Left lung (tissue), 10 donors: ENCODE measurements around the gene EFNB1. TPM values are rescaled to one million over a fixed set of nuclear protein-coding genes. Genes with fewer than 3 reads are reported as not detected.
A peak's percentile ranks its signal among the peaks of the same experiment; 100 is the strongest.

ENCODE experiments used
- ATAC-seq: fragments of 200-7000 bp; cut with Tn5 transposase; one replicate; pipeline ENCODE4 v1.9.1; 2020; ENCODE audit warnings: moderate library complexity
- DNase-seq, 4 donors: peaks; one replicate each; pipeline ENCODE4 v3.0.0-alpha.2; 2013 to 2020
- H3K27ac ChIP-seq, 2 donors: fragments of 200-600 bp; sonication (generic) in 1 of 2; one replicate each; pipeline versions ENCODE4 v1.5.0 to v1.8.0; 2020 to 2021
- H3K27me3 ChIP-seq, 2 donors: fragments of 200-600 bp; sonication (generic) in 1 of 2; one replicate each; pipeline versions ENCODE4 v1.5.0 to v1.8.0; 2020 to 2021
- H3K36me3 ChIP-seq, 2 donors: fragments of 200-600 bp; sonication (generic) in 1 of 2; one replicate each; pipeline versions ENCODE4 v1.5.0 to v1.8.0; 2020 to 2021
- H3K4me1 ChIP-seq, 2 donors: fragments of 200-600 bp; one replicate each; pipeline ENCODE4 v1.8.0; 2021
- H3K4me3 ChIP-seq, 2 donors: fragments of 200-600 bp; sonication (generic) in 1 of 2; one replicate each; pipeline versions ENCODE4 v1.5.0 to v1.8.0; 2020 to 2021; ENCODE audit warnings: mild to moderate bottlenecking in 1 of 2
- H3K9me3 ChIP-seq, 2 donors: fragments of 200-600 bp; sonication (generic) in 1 of 2; one replicate each; pipeline versions ENCODE4 v1.5.0 to v1.8.0; 2020 to 2021
- CTCF ChIP-seq, 2 donors: fragments of 200-600 bp; sonication (generic) in 1 of 2; IDR thresholded peaks; one replicate each; pipeline versions ENCODE4 v1.5.0 to v1.8.0; 2021; ENCODE audit warnings: antibody characterized with exemption in 2 of 2
- intact Hi-C, 2 donors: fragments of 100-400 bp; cut with DNase I; formaldehyde crosslinking; loops; one replicate each; pipeline versions ENCODE4 v1.11.2 to v1.14.2; 2022
- polyA plus RNA-seq, 6 donors: library from polyadenylated mRNA; unstranded; fragments of 120-200 nt; gene quantifications; one replicate each; pipeline ENCODE4 v1.2.1, GENCODE V29; 2013; ENCODE audit not compliant: insufficient read length in 6 of 6
- total RNA-seq, 2 donors: library from RNA; stranded (reverse); fragmentation: NEBNext Ultra II Directional; extraction: Animal tissue kit (Norgen Biotek cat#: 25700); gene quantifications; one replicate each; pipeline ENCODE4 v1.2.1, GENCODE V29; 2021
- donor health status: DM: no; HTN: yes; CAD: no.
- donor health status: DM: no; HTN: no; CAD: no.

The EFNB1 gene
- total and polyA plus RNA-seq, 8 donors: 34.8 to 69.9 (median 54.7) TPM

- Histone ChIP-seq H3K9me3 (no peaks in the 10 kb centered on the region), H3K36me3 (no peaks in the 10 kb centered on the region), H3K27ac (no peak overlapping the region), H3K27me3 (no peaks in the 10 kb centered on the region), H3K4me1 (no peaks in the 10 kb centered on the region), H3K4me3 (no peak overlapping the region)
- intact Hi-C loops: no loop called here
- DNase-seq (no peak), ATAC-seq (no peak)
- no peak for TF ChIP-seq CTCF (IDR thresholded peaks at IDR 0.05)
Measured at GRCh38 chrX:68851082-68851481, 22.3 kb downstream of the EFNB1 start.

GRCh38 chrX:68852046-68852445 lies 23.2 kb downstream of the EFNB1 start:
- no peaks in the 10 kb centered on the region for H3K36me3 ChIP-seq
- ATAC-seq: no peak
- H3K27me3 ChIP-seq: no peaks in the 10 kb centered on the region
- no peak for DNase-seq
- no peak overlapping the region for H3K4me3 ChIP-seq
- no peak for TF ChIP-seq CTCF (IDR thresholded peaks at IDR 0.05)
- H3K4me1 ChIP-seq: no peaks in the 10 kb centered on the region
- intact Hi-C loops: no loop called here
- no peaks in the 10 kb centered on the region for H3K9me3 ChIP-seq
- H3K27ac ChIP-seq: no peak overlapping the region

- Histone ChIP-seq H3K36me3 (no peaks in the 10 kb centered on the region), H3K4me1 (no peaks in the 10 kb centered on the region), H3K9me3 (no peaks in the 10 kb centered on the region), H3K27ac (no peak overlapping the region), H3K4me3 (no peak overlapping the region), H3K27me3 (no peaks in the 10 kb centered on the region)
- TF ChIP-seq CTCF (IDR thresholded peaks at IDR 0.05): no peak
- intact Hi-C loops: no loop called here
- DNase-seq (no peak), ATAC-seq (no peak)
Measured at GRCh38 chrX:68853665-68854251, 24.9 kb downstream of the EFNB1 start.

DNA sequence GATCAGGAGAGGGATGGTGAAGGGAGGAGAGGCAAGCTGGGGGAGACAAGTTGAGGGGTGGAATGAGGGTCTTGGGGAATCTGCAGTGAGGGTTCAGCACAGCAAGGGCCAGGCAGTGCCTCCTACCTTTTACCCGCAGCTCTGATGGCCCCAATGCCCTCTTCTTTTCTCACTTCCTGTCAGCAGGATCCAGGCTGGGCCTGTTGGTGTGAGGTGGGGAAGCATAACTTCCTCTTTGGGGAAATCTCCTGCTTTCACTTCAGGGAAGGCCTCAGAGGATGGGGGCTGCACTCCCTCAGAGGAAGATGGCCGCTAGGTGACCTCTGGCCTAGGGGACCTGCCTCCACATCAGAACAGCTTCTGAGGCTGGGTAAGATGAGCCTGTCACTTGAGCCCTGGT lies 36.5 kb downstream of the EFNB1 start:
- Histone ChIP-seq H3K27ac (no peak overlapping the region), H3K4me1 (no peaks in the 10 kb centered on the region), H3K4me3 (no peak overlapping the region), H3K36me3 (no peaks in the 10 kb centered on the region), H3K27me3 (peaks cover 0 to 3% of the 10 kb centered on the region in 2 donors), H3K9me3 (no peaks in the 10 kb centered on the region)
- ATAC-seq (peak; percentile 23), DNase-seq (no peak)
- intact Hi-C loops: no loop called here
- TF ChIP-seq CTCF (IDR thresholded peaks at IDR 0.05): no peak

GRCh38 chrX:68865926-68866325 lies 37.1 kb downstream of the EFNB1 start:
- no peak for TF ChIP-seq CTCF (IDR thresholded peaks at IDR 0.05)
- Histone ChIP-seq H3K36me3 (no peaks in the 10 kb centered on the region), H3K4me3 (no peak overlapping the region), H3K27ac (no peak overlapping the region), H3K9me3 (no peaks in the 10 kb centered on the region), H3K27me3 (peaks cover 0 to 3% of the 10 kb centered on the region in 2 donors), H3K4me1 (no peaks in the 10 kb centered on the region)
- intact Hi-C loops: no loop called here
- ATAC-seq: no peak
- DNase-seq: no peak
